GM21786 (cell line): ENCODE measurements around the gene EFTUD2.
"Not testable (repeated sequence)": the region's sequence is repeated elsewhere in the genome, so short reads cannot be mapped to it uniquely, and the experiment has no call there.

Experiments
- ATAC-seq: cut with Tn5 transposase; IDR thresholded peaks from one replicate; pipeline ENCODE4 v1.9.1; 2021; ENCODE audit not compliant: unreplicated experiment

Gene EFTUD2

GRCh38 chr17:44818508-44818907 is 80.7 kb downstream of the EFTUD2 start:
- not testable (repeated sequence) for ATAC-seq

GRCh38 chr17:44812263-44812662 is 87.0 kb downstream of the EFTUD2 start:
- no peak for ATAC-seq

DNA sequence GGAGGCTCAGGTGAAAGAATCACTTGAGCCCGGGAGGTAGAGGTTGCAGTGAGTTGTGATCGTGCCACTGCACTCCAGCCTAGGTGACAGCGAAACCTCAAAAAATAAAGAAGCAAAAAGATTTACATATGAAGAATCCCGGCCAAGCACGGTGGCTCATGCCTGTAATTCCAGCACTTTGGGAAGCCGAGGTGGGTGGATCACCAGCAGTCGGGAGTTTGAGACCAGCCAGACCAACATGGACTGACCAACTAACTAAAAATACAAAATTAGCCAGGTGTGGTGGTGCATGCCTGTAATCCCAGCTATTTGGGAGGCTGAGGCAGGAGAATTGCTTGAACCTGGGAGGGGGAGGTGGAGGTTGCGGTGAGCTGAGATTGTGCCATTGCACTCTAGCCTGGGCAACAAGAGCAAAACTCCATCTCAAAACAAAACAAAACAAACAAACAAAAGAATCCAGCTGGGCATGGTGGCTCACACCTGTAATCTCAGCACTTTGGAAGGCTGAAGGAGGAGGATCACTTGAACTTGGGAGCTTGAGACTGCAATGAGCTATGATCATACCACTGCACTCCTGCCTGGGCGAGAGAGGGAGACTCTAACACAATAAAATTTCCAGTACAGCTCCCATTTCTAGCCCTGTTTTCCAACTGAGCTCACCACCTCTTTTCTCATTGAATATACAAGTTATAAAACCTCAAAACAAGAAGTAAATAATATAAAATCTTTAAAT is 90.4 kb downstream of the EFTUD2 start:
- ATAC-seq = not testable (repeated sequence)

GRCh38 chr17:44808156-44808555 is 91.1 kb downstream of the EFTUD2 start:
- no peak for ATAC-seq

DNA sequence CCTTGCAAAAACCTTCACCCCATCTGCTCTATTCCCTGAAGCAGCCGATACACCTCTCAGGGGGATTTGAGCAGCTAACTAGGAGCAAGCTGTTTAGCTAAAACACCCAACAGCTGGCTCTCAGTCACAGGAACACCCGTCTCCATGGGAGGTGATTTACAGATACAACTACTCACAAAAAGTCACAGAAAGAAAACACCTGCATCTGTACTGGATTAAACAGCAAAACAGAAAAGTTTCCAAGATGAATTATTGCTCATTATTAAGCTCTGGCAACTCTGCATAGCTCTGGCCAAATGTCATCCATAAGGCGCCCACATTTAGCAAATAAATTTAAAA is 91.5 kb downstream of the EFTUD2 start:
- no peak for ATAC-seq

GRCh38 chr17:44807093-44807816 is 92.0 kb downstream of the EFTUD2 start:
- no peak for ATAC-seq

DNA sequence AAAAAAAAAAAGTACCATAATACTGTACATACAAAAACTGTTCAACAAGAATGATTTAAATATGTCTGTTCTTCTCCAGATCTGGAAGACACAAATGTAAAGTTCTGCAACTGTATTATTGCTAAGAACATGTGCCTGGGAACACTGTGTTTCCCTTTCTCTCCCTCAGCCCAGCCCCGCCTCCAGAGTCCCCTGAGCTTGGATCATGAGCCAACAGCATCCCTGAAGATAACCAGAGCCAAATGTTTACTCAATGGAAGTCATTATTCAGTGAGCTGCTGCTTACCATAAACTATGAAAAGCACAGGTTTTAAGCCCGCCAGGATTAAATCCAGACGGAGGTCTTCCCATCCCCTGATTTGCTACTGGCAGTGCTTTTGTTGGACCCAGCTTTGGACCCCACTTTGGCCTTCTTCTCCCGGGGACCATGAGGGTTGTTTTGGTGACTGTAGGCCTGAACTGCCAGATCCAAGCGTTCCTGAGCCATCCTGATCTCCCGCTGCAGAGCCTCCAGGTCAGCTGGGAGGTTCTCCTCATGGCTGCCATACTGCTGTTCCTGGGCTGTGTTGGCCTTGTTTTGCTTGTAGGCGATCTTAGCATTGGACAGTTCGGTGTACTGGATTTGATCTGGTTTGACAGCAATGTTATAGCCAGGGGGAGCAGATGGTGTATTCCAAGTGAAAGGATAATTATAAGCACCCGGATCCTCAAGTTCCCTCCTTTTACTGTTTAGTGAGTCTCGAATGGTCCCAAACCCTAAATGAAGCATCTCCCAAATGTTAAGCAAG is 94.7 kb downstream of the EFTUD2 start:
- ATAC-seq = no peak

GRCh38 chr17:44801880-44802279 is 97.4 kb downstream of the EFTUD2 start:
- ATAC-seq = no peak
